ENCODE measurements around the gene HERPUD1.
"Not testable (repeated sequence)": the region's sequence is repeated elsewhere in the genome, so short reads cannot be mapped to it uniquely, and the experiment has no call there.

The HERPUD1 gene

GRCh38 chr16:56974549-56975300 is 42.8 kb downstream of the HERPUD1 start:
- Mint-ChIP-seq H3K9me3 (no peaks in the 10 kb centered on the region), H3K36me3 (no peaks in the 10 kb centered on the region), H3K4me3 (no peak overlapping the region), H3K27ac (no peak overlapping the region), H3K4me1 (peaks cover 40% of the 10 kb centered on the region), H3K27me3 (no peaks in the 10 kb centered on the region)

GRCh38 chr16:56975714-56976113 is 43.8 kb downstream of the HERPUD1 start:
- H3K9me3 Mint-ChIP-seq: no peaks in the 10 kb centered on the region
- H3K27ac Mint-ChIP-seq: peak overlapping the region; percentile 85

GRCh38 chr16:56977216-56977615 is 45.3 kb downstream of the HERPUD1 start:
- no peaks in the 10 kb centered on the region for H3K27me3 Mint-ChIP-seq
- peak overlapping the region; percentile 31 for H3K27ac Mint-ChIP-seq
- peaks cover 52% of the 10 kb centered on the region for H3K4me1 Mint-ChIP-seq
- H3K36me3 Mint-ChIP-seq: no peaks in the 10 kb centered on the region
- no peaks in the 10 kb centered on the region for H3K9me3 Mint-ChIP-seq
- H3K4me3 Mint-ChIP-seq: no peak overlapping the region

More at GRCh38 chr16:56975714-56976113, 43.8 kb downstream of the HERPUD1 start:
- Mint-ChIP-seq H3K36me3 (no peaks in the 10 kb centered on the region), H3K4me3 (peak overlapping the region; percentile 30), H3K27me3 (no peaks in the 10 kb centered on the region), H3K4me1 (peaks cover 46% of the 10 kb centered on the region)

GRCh38 chr16:56977823-56978430 is 46.0 kb downstream of the HERPUD1 start:
- H3K4me3 Mint-ChIP-seq: no peak overlapping the region
- peaks cover 59% of the 10 kb centered on the region for H3K4me1 Mint-ChIP-seq
- no peak overlapping the region for H3K27ac Mint-ChIP-seq
- peaks cover 5% of the 10 kb centered on the region for H3K36me3 Mint-ChIP-seq
- no peaks in the 10 kb centered on the region for H3K27me3 Mint-ChIP-seq
- H3K9me3 Mint-ChIP-seq: no peaks in the 10 kb centered on the region

GRCh38 chr16:56980201-56980535 is 48.2 kb downstream of the HERPUD1 start:
- Mint-ChIP-seq H3K27me3 (no peaks in the 10 kb centered on the region), H3K9me3 (no peaks in the 10 kb centered on the region), H3K27ac (peak overlapping the region; percentile 68), H3K4me1 (peaks cover 54% of the 10 kb centered on the region), H3K36me3 (peaks cover 13% of the 10 kb centered on the region), H3K4me3 (no peak overlapping the region)

- Mint-ChIP-seq H3K4me3 (peak overlapping the region; percentile 23), H3K4me1 (peaks cover 51% of the 10 kb centered on the region), H3K9me3 (no peaks in the 10 kb centered on the region), H3K36me3 (peaks cover 16% of the 10 kb centered on the region), H3K27ac (peak overlapping the region; percentile 72), H3K27me3 (no peaks in the 10 kb centered on the region)
Observed at GRCh38 chr16:56980792-56981724, 49.1 kb downstream of the HERPUD1 start.

- no peak overlapping the region for H3K4me3 Mint-ChIP-seq
- H3K27ac Mint-ChIP-seq: peak overlapping the region; percentile 72
- H3K9me3 Mint-ChIP-seq: no peaks in the 10 kb centered on the region
- no peaks in the 10 kb centered on the region for H3K27me3 Mint-ChIP-seq
- H3K36me3 Mint-ChIP-seq: peaks cover 16% of the 10 kb centered on the region
- H3K4me1 Mint-ChIP-seq: peaks cover 51% of the 10 kb centered on the region
Observed at GRCh38 chr16:56981729-56982271, 49.9 kb downstream of the HERPUD1 start.

GRCh38 chr16:56982695-56983094 is 50.8 kb downstream of the HERPUD1 start:
- peaks cover 16% of the 10 kb centered on the region for H3K36me3 Mint-ChIP-seq
- H3K27ac Mint-ChIP-seq: peak overlapping the region; percentile 93
- H3K27me3 Mint-ChIP-seq: no peaks in the 10 kb centered on the region
- no peak overlapping the region for H3K4me3 Mint-ChIP-seq
- peaks cover 60% of the 10 kb centered on the region for H3K4me1 Mint-ChIP-seq
- no peaks in the 10 kb centered on the region for H3K9me3 Mint-ChIP-seq

GRCh38 chr16:56983211-56983751 is 51.3 kb downstream of the HERPUD1 start:
- no peaks in the 10 kb centered on the region for H3K9me3 Mint-ChIP-seq
- H3K4me3 Mint-ChIP-seq: no peak overlapping the region
- peaks cover 66% of the 10 kb centered on the region for H3K4me1 Mint-ChIP-seq
- peak overlapping the region; percentile 93 for H3K27ac Mint-ChIP-seq
- H3K27me3 Mint-ChIP-seq: no peaks in the 10 kb centered on the region
- H3K36me3 Mint-ChIP-seq: peaks cover 21% of the 10 kb centered on the region

- peak overlapping the region; percentile 66 for H3K4me3 Mint-ChIP-seq
- peaks cover 21% of the 10 kb centered on the region for H3K36me3 Mint-ChIP-seq
- peaks cover 68% of the 10 kb centered on the region for H3K4me1 Mint-ChIP-seq
Observed at GRCh38 chr16:56984639-56985038, 52.7 kb downstream of the HERPUD1 start.

GRCh38 chr16:56985288-56985961 is 53.5 kb downstream of the HERPUD1 start:
- Mint-ChIP-seq H3K4me1 (peaks cover 64% of the 10 kb centered on the region), H3K4me3 (peak overlapping the region; percentile 66), H3K9me3 (no peaks in the 10 kb centered on the region), H3K27ac (peak overlapping the region; percentile 99), H3K27me3 (no peaks in the 10 kb centered on the region), H3K36me3 (peaks cover 21% of the 10 kb centered on the region)

More at GRCh38 chr16:56984639-56985038, 52.7 kb downstream of the HERPUD1 start:
- Mint-ChIP-seq H3K27me3 (no peaks in the 10 kb centered on the region), H3K27ac (peak overlapping the region; percentile 99), H3K9me3 (no peaks in the 10 kb centered on the region)

GRCh38 chr16:56985962-56986360 is 54.0 kb downstream of the HERPUD1 start:
- H3K27me3 Mint-ChIP-seq: no peaks in the 10 kb centered on the region
- H3K27ac Mint-ChIP-seq: peak overlapping the region; percentile 99
- peaks cover 62% of the 10 kb centered on the region for H3K4me1 Mint-ChIP-seq
- no peaks in the 10 kb centered on the region for H3K9me3 Mint-ChIP-seq
- peak overlapping the region; percentile 66 for H3K4me3 Mint-ChIP-seq
- peaks cover 24% of the 10 kb centered on the region for H3K36me3 Mint-ChIP-seq

- H3K4me3 Mint-ChIP-seq: peak overlapping the region; percentile 93
- H3K36me3 Mint-ChIP-seq: peaks cover 25% of the 10 kb centered on the region
- H3K9me3 Mint-ChIP-seq: no peaks in the 10 kb centered on the region
- peaks cover 60% of the 10 kb centered on the region for H3K4me1 Mint-ChIP-seq
- H3K27ac Mint-ChIP-seq: peak overlapping the region; percentile 99
- H3K27me3 Mint-ChIP-seq: no peaks in the 10 kb centered on the region
Observed at GRCh38 chr16:56986361-56986760, 54.4 kb downstream of the HERPUD1 start.

- Mint-ChIP-seq H3K36me3 (peaks cover 29% of the 10 kb centered on the region), H3K27ac (peak overlapping the region; percentile 99), H3K4me3 (peak overlapping the region; percentile 93), H3K4me1 (peaks cover 61% of the 10 kb centered on the region)
- H3K27me3 Mint-ChIP-seq, H3K9me3 Mint-ChIP-seq: not testable (repeated sequence)
Observed at GRCh38 chr16:56986908-56987307, 55.0 kb downstream of the HERPUD1 start.

- Mint-ChIP-seq H3K36me3 (peaks cover 29% of the 10 kb centered on the region), H3K4me1 (peaks cover 58% of the 10 kb centered on the region), H3K27me3 (no peaks in the 10 kb centered on the region), H3K9me3 (no peaks in the 10 kb centered on the region), H3K27ac (peak overlapping the region; percentile 99), H3K4me3 (peak overlapping the region; percentile 93)
Observed at GRCh38 chr16:56987692-56988091, 55.8 kb downstream of the HERPUD1 start.
